Stimulated activated CD4-positive, alpha-beta T cell treated with anti-CD3 and anti-CD28 coated beads, Interleukin-1b, Interleukin-23, amount 100 ng/mL, for 24 hours (primary cell): ENCODE data around the gene BANP.
"Not testable (repeated sequence)": the region's sequence is repeated elsewhere in the genome, so short reads cannot be mapped to it uniquely, and the experiment has no call there.

ENCODE experiments used
- DNase-seq, 4 experiments: peaks; one replicate each; pipeline ENCODE4 v3.0.0-alpha.2; 2020; ENCODE audit warnings: low read depth in 4 of 4, low spot score in 1 of 4

The BANP gene

GRCh38 chr16:88064011-88064888 is 113.0 kb downstream of the BANP start:
- no peak for DNase-seq

GRCh38 chr16:88064889-88065746 is 113.9 kb downstream of the BANP start:
- DNase-seq, result no peak

- DNase-seq, result no peak
These were observed 114.5 kb downstream of the BANP start for GRCh38 chr16:88065747-88066142.

GRCh38 chr16:88066234-88066633 is 115.0 kb downstream of the BANP start:
- no peak for DNase-seq

- no peak for DNase-seq
These were observed 115.7 kb downstream of the BANP start for GRCh38 chr16:88066680-88067529.

- DNase-seq, result no peak
These were observed 116.5 kb downstream of the BANP start for GRCh38 chr16:88067530-88068411.

GRCh38 chr16:88068476-88069396 is 117.5 kb downstream of the BANP start:
- no peak for DNase-seq

- DNase-seq, result no peak
These were observed 118.3 kb downstream of the BANP start for GRCh38 chr16:88069397-88070168.

- no peak for DNase-seq
These were observed 119.1 kb downstream of the BANP start for GRCh38 chr16:88070341-88070740.

- DNase-seq, result no peak
These were observed 119.9 kb downstream of the BANP start for GRCh38 chr16:88070989-88071625.

- no peak for DNase-seq
These were observed 120.7 kb downstream of the BANP start for GRCh38 chr16:88071908-88072307.

- no peak for DNase-seq
These were observed 121.4 kb downstream of the BANP start for GRCh38 chr16:88072571-88073001.

GRCh38 chr16:88073201-88073721 is 122.0 kb downstream of the BANP start:
- no peak for DNase-seq

GRCh38 chr16:88074041-88074440 is 122.8 kb downstream of the BANP start:
- DNase-seq, result no peak

GRCh38 chr16:88076211-88076931 is 125.1 kb downstream of the BANP start:
- DNase-seq, result no peak

GRCh38 chr16:88076932-88077320 is 125.7 kb downstream of the BANP start:
- not testable (repeated sequence) for DNase-seq
